OCI-LY7 (cell line): Measurements from ENCODE around the gene PLCD4. TPM values are rescaled to one million over a fixed set of nuclear protein-coding genes. Genes with fewer than 3 reads are reported as not detected.

ENCODE experiments used
- BruUV-seq: library from RNA; stranded (reverse); fragments of 400-500 nt; replicated peaks from 2 replicates; lab custom pipeline; 2021; lab: Mats Ljungman, UMichigan
- CTCF ChIA-PET: fragments of 300-600 bp; sonication (Branson Sonifier 250); formaldehyde crosslinking; loops from one replicate; lab custom pipeline; 2022; ENCODE audit warnings: antibody characterized with exemption; ENCODE audit not compliant: unreplicated experiment; lab: Charles Lee
- POLR2A ChIA-PET: fragments of 300-600 bp; sonication (Branson Sonifier 250); formaldehyde crosslinking; loops from one replicate; lab custom pipeline; 2022; ENCODE audit warnings: antibody characterized with exemption; lab: Charles Lee
- DNase-seq: peaks from one replicate; pipeline ENCODE4 v3.0.0-alpha.2; 2015; ENCODE audit warnings: low spot score
- H2AFZ ChIP-seq: fragments of 200-600 bp; sonication (generic), shearing (Covaris generic); 2 replicates; pipeline ENCODE4 v1.6.1; 2014; ENCODE audit warnings: mild to moderate bottlenecking, antibody characterized with exemption, low read length, moderate library complexity
- H3K27ac ChIP-seq: fragments of 200-600 bp; sonication (generic); 2 replicates; pipeline ENCODE4 v1.5.1; 2014; ENCODE audit warnings: mixed run types, low read depth, mild to moderate bottlenecking, moderate library complexity, low read length, inconsistent platforms; ENCODE audit not compliant: poor library complexity, severe bottlenecking
- H3K36me3 ChIP-seq: fragments of 200-600 bp; sonication (generic); 2 replicates; pipeline ENCODE4 v1.6.1; 2014; ENCODE audit warnings: mild to moderate bottlenecking, antibody characterized with exemption, low read length, moderate library complexity, mixed read lengths; ENCODE audit not compliant: insufficient read depth
- H3K4me1 ChIP-seq: fragments of 200-600 bp; sonication (generic); 2 replicates; pipeline ENCODE4 v1.5.1; 2014; ENCODE audit warnings: mild to moderate bottlenecking, low read length; ENCODE audit not compliant: insufficient read depth, poor library complexity, severe bottlenecking
- H3K4me2 ChIP-seq: fragments of 200-600 bp; sonication (generic); 2 replicates; pipeline ENCODE4 v1.6.1; 2014; ENCODE audit warnings: mild to moderate bottlenecking, low read length
- H3K4me3 ChIP-seq: fragments of 200-600 bp; sonication (generic); 2 replicates; pipeline ENCODE4 v1.5.1; 2014; ENCODE audit warnings: mild to moderate bottlenecking, low read depth, low read length; ENCODE audit not compliant: poor library complexity, severe bottlenecking
- H3K79me2 ChIP-seq: fragments of 200-600 bp; sonication (generic); 2 replicates; pipeline ENCODE4 v1.6.1; 2016; ENCODE audit warnings: low read depth, mild to moderate bottlenecking, low read length, moderate library complexity, mixed read lengths; ENCODE audit not compliant: insufficient read depth
- H3K9me2 ChIP-seq: fragments of 200-600 bp; sonication (generic); 2 replicates; pipeline ENCODE4 v1.6.1; 2016; ENCODE audit warnings: mild to moderate bottlenecking, low read length, mixed read lengths; ENCODE audit not compliant: insufficient read depth
- H3K9me3 ChIP-seq: fragments of 200-600 bp; sonication (generic); 2 replicates; pipeline ENCODE4 v1.6.1; 2014; ENCODE audit warnings: mild to moderate bottlenecking, mixed run types, low read length, mixed read lengths
- H4K20me1 ChIP-seq: fragments of 200-600 bp; sonication (generic); 2 replicates; pipeline ENCODE4 v1.6.1; 2014; ENCODE audit warnings: mild to moderate bottlenecking, antibody characterized with exemption, low read length, moderate library complexity, mixed read lengths; ENCODE audit not compliant: insufficient read depth
- CTCF ChIP-seq: fragments of 200-600 bp; sonication (generic); conservative IDR thresholded peaks from 2 replicates; pipeline ENCODE4 v1.5.1; 2014; ENCODE audit warnings: mild to moderate bottlenecking, antibody characterized with exemption, low read length, moderate library complexity, mixed read lengths
- EZH2phosphoT487 ChIP-seq: fragments of 200-600 bp; sonication (generic); IDR thresholded peaks from 2 replicates; pipeline ENCODE4 v1.6.1; 2018; ENCODE audit warnings: low read depth, borderline replicate concordance, mild to moderate bottlenecking, mixed run types, antibody characterized with exemption, low read length, moderate library complexity, mixed read lengths
- intact Hi-C: fragments of 100-400 bp; cut with micrococcal nuclease; formaldehyde crosslinking; loops from one replicate; pipeline ENCODE4 v1.10.0; 2022; ENCODE audit not compliant: unreplicated experiment
- total RNA-seq, 2 experiments: library from RNA; depleted of rRNA in 1 of 2; stranded (reverse); fragments of >200 nt in 1 of 2; shearing (Covaris generic) in 1 of 2; gene quantifications; 2 replicates each; pipeline ENCODE4 v1.2.3, GENCODE V29; 2014 to 2022

PLCD4 gene
- total RNA-seq, 2 experiments from 2014 or later, result 0.25 to 0.48 TPM

DNA sequence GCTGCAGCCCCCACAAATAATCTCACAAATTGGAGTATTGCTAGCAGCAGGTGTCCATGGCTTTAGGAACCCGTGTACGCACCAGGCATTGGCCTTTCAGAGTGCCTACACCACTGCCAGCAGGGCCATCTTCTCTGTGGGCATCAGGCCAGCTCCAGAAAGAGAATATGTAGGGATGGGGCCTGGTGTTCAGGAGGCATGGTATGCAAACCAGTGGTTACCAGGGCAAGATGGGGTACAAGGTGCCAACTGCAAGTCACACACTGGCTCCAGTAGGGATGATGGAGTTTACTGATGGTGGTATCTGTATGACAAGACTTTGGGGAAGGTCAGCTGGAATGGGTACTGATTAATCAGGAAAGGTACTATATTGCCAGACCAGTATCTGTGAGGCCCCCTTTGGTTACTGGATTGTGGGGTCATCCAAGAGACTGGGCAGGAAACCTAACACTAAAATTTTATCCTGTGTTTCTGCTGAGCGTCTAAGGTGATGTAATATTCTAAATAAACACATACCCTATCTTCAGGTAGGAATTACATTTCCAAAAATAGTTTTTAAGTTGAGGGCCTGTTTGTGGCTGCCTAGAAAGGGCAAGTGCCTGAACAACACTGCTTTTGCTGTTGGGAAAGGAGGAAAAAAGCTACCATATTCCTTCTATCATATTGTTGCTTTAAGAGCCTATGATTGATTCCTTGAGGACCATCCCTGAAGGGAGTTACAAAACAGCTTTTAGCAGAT lies 30.0 kb upstream of the PLCD4 start:
- Histone ChIP-seq H3K79me2 (peaks cover 85% of the 10 kb centered on the region), H3K9me3 (no peaks in the 10 kb centered on the region), H4K20me1 (peaks cover 19% of the 10 kb centered on the region), H2AFZ (no peak overlapping the region), H3K36me3 (peaks cover 93% of the 10 kb centered on the region), H3K27ac (no peak overlapping the region), H3K4me3 (no peak overlapping the region), H3K4me2 (no peak overlapping the region), H3K4me1 (no peaks in the 10 kb centered on the region), H3K9me2 (no peaks in the 10 kb centered on the region)
- no TSS peak for BruUV-seq
- intact Hi-C loops, result no loop called here
- ChIA-PET POLR2A (interaction anchor here (0.7 to 2.0 kb wide), 7 partner anchors 9 to 82 kb away, joined by 3 to 7 read pairs (median 5); partner anchors contain the start of genes BCS1L and ZNF142), CTCF (interaction anchor here (0.7 kb wide), 1 partner anchor 24 kb away, joined by 3 read pairs; no protein-coding TSS in a partner anchor)
- TF ChIP-seq EZH2phosphoT487 (no peak), CTCF (no peak)
- DNase-seq, result no peak

GRCh38 chr2:218578272-218578877 lies 29.3 kb upstream of the PLCD4 start:
- DNase-seq, result no peak
- peaks cover 79% of the 10 kb centered on the region for H3K79me2 ChIP-seq
- no peaks in the 10 kb centered on the region for H3K9me2 ChIP-seq
- H3K9me3 ChIP-seq, result no peaks in the 10 kb centered on the region
- no peak for TF ChIP-seq EZH2phosphoT487
- TF ChIP-seq CTCF, result no peak
- ChIA-PET CTCF (no interaction called here), POLR2A (interaction anchor here (0.6 to 2.0 kb wide), 7 partner anchors 8 to 810 kb away, joined by 3 to 7 read pairs (median 3); partner anchors contain the start of genes BCS1L, DNPEP and ZNF142)
- no peak overlapping the region for H2AFZ ChIP-seq
- H3K4me2 ChIP-seq, result no peak overlapping the region
- no TSS peak for BruUV-seq
- no peak overlapping the region for H3K27ac ChIP-seq
- H3K4me3 ChIP-seq, result no peak overlapping the region
- peaks cover 93% of the 10 kb centered on the region for H3K36me3 ChIP-seq
- H3K4me1 ChIP-seq, result no peaks in the 10 kb centered on the region
- intact Hi-C loops, result no loop called here
- peaks cover 19% of the 10 kb centered on the region for H4K20me1 ChIP-seq

GRCh38 chr2:218582076-218582475 lies 25.6 kb upstream of the PLCD4 start:
- Histone ChIP-seq H2AFZ (no peak overlapping the region), H3K4me3 (no peak overlapping the region), H3K4me2 (no peak overlapping the region), H3K27ac (no peak overlapping the region), H3K79me2 (peaks cover 51% of the 10 kb centered on the region), H3K9me3 (no peaks in the 10 kb centered on the region), H3K4me1 (peaks cover 16% of the 10 kb centered on the region), H3K36me3 (peaks cover 93% of the 10 kb centered on the region), H4K20me1 (peaks cover 14% of the 10 kb centered on the region), H3K9me2 (no peaks in the 10 kb centered on the region)
- DNase-seq, result no peak
- POLR2A ChIA-PET, result interaction anchor here (1.8 kb wide), 1 partner anchor 12 kb away, joined by 4 read pairs; no protein-coding TSS in a partner anchor
- CTCF ChIA-PET, result no interaction called here
- intact Hi-C loops, result no loop called here
- BruUV-seq, result no TSS peak
- no peak for TF ChIP-seq CTCF
- no peak for TF ChIP-seq EZH2phosphoT487
